Activated CD4-positive, CD25-positive, alpha-beta regulatory T cell treated with anti-CD3 and anti-CD28 coated beads, Interleukin-2, amount 50 U/mL, for 16 hours (primary cell): ENCODE measurements around the gene NELFCD.

Experiments
- DNase-seq: peaks from one replicate; pipeline ENCODE4 v3.0.0-alpha.2; 2020; ENCODE audit warnings: low read depth, low spot score

NELFCD gene

GRCh38 chr20:58993332-58994248 is 12.5 kb downstream of the NELFCD start:
- DNase-seq, result no peak

GRCh38 chr20:58994390-58995159 is 13.5 kb downstream of the NELFCD start:
- DNase-seq, result no peak

GRCh38 chr20:58995461-58996225 is 14.6 kb downstream of the NELFCD start:
- DNase-seq, result no peak

GRCh38 chr20:58996226-58996611 is 15.2 kb downstream of the NELFCD start:
- DNase-seq, result no peak

- DNase-seq, result no peak
Measured at GRCh38 chr20:58997141-58997770, 16.2 kb downstream of the NELFCD start.

- no peak for DNase-seq
Measured at GRCh38 chr20:58998656-58999055, 17.6 kb downstream of the NELFCD start.

GRCh38 chr20:59000326-59000725 is 19.3 kb downstream of the NELFCD start:
- DNase-seq, result no peak

GRCh38 chr20:59001068-59001448 is 20.0 kb downstream of the NELFCD start:
- no peak for DNase-seq

- DNase-seq, result no peak
Measured at GRCh38 chr20:59001449-59002171, 20.6 kb downstream of the NELFCD start.

GRCh38 chr20:59002388-59002787 is 21.3 kb downstream of the NELFCD start:
- no peak for DNase-seq

GRCh38 chr20:59002874-59003399 is 21.9 kb downstream of the NELFCD start:
- no peak for DNase-seq

- DNase-seq, result no peak
Measured at GRCh38 chr20:59003836-59004492, 22.9 kb downstream of the NELFCD start.

- no peak for DNase-seq
Measured at GRCh38 chr20:59004493-59004762, 23.4 kb downstream of the NELFCD start.

- DNase-seq, result no peak
Measured at GRCh38 chr20:59004763-59005522, 23.9 kb downstream of the NELFCD start.

GRCh38 chr20:59005523-59006166 is 24.6 kb downstream of the NELFCD start:
- no peak for DNase-seq

- DNase-seq, result no peak
Measured at GRCh38 chr20:59006167-59006863, 25.3 kb downstream of the NELFCD start.

GRCh38 chr20:59006864-59007664 is 26.0 kb downstream of the NELFCD start, which contains the start of gene CTSZ:
TSS of gene CTSZ (minus strand) at chr20:59007254. CDS start at chr20:59007128, 126 bp downstream.
- no peak for DNase-seq
